ENCODE measurements around the gene GHDC. TPM values are rescaled to one million over a fixed set of nuclear protein-coding genes. Genes with fewer than 3 reads are reported as not detected.

GHDC gene
- 14.2 to 20.4 TPM (median 18.9 TPM) in 5 replicates for total RNA-seq (2022; extraction: Qiagen RNA extraction)

GRCh38 chr17:42193969-42194899, at the start of gene GHDC:
Gene GHDC (minus strand): TSS chr17:42194494. CDS start chr17:42193581, 913 bp downstream.

GRCh38 chr17:42184713-42185620, 9.3 kb downstream of the GHDC start, which contains the start of gene HCRT:
Gene HCRT (minus strand): TSS chr17:42185452. CDS start chr17:42185365, 87 bp downstream.

GRCh38 chr17:42180922-42181850, 13.1 kb downstream of the GHDC start, which contains the start of gene KCNH4:
Gene KCNH4 (minus strand): TSS chr17:42181142. CDS start chr17:42180945, 197 bp downstream.

Other genes starting within 250 kb of the GHDC start
- gene CNP, start 227.7 kb downstream of the GHDC start, total RNA-seq (2022; extraction: Qiagen RNA extraction) = 55.7 to 71.5 TPM (median 68.8 TPM) in 5 replicates
- gene DNAJC7, start 177.1 kb downstream of the GHDC start, total RNA-seq (2022; extraction: Qiagen RNA extraction) = 107 to 118 TPM (median 113 TPM) in 5 replicates
- 43.6 to 49.2 TPM (median 47.0 TPM) in 5 replicates for gene NKIRAS2, start 174.4 kb downstream of the GHDC start, total RNA-seq (2022; extraction: Qiagen RNA extraction)
- 0.45 to 0.97 TPM (median 0.59 TPM) in 5 replicates for gene C17orf113, start 143.9 kb downstream of the GHDC start, total RNA-seq (2022; extraction: Qiagen RNA extraction)
- gene ZNF385C, start 96.0 kb downstream of the GHDC start, total RNA-seq (2022; extraction: Qiagen RNA extraction) = 0.18 to 0.30 TPM (median 0.29 TPM) in 5 replicates
- 0.08 to 0.52 TPM (median 0.30 TPM) in 5 replicates for gene DHX58, start 81.8 kb downstream of the GHDC start, total RNA-seq (2022; extraction: Qiagen RNA extraction)
- gene KAT2A, start 73.1 kb downstream of the GHDC start, total RNA-seq (2022; extraction: Qiagen RNA extraction) = 29.1 to 48.8 TPM (median 45.8 TPM) in 5 replicates
- not detected in 5 replicates for gene HSPB9, start 71.7 kb downstream of the GHDC start, total RNA-seq (2022; extraction: Qiagen RNA extraction)
- gene RAB5C, start 39.5 kb downstream of the GHDC start, total RNA-seq (2022; extraction: Qiagen RNA extraction) = 223 to 283 TPM (median 277 TPM) in 5 replicates
- 0.19 to 0.40 TPM (median 0.26 TPM) in 5 replicates for gene KCNH4, start 13.4 kb downstream of the GHDC start, total RNA-seq (2022; extraction: Qiagen RNA extraction)
- not detected in 5 replicates for gene HCRT, start 9.0 kb downstream of the GHDC start, total RNA-seq (2022; extraction: Qiagen RNA extraction)
- gene STAT5B, start 81.9 kb upstream of the GHDC start, total RNA-seq (2022; extraction: Qiagen RNA extraction) = 20.4 to 30.9 TPM (median 28.1 TPM) in 5 replicates
- 6.1 to 9.3 TPM (median 7.0 TPM) in 5 replicates for gene STAT5A, start 94.0 kb upstream of the GHDC start, total RNA-seq (2022; extraction: Qiagen RNA extraction)
- gene STAT3, start 193.9 kb upstream of the GHDC start, total RNA-seq (2022; extraction: Qiagen RNA extraction) = 59.7 to 88.6 TPM (median 82.5 TPM) in 5 replicates
- gene CAVIN1, start 228.8 kb upstream of the GHDC start, total RNA-seq (2022; extraction: Qiagen RNA extraction) = 352 to 454 TPM (median 429 TPM) in 5 replicates

Data from A549 treated with dexamethasone at 1 μM for 4 hours (cell line).